ENCODE data around the gene ITPRIPL2. TPM values are rescaled to one million over a fixed set of nuclear protein-coding genes. Genes with fewer than 3 reads are reported as not detected.

ITPRIPL2 gene
- total and polyA plus RNA-seq, 2 experiments from 2014 or later: 9.5 to 71.9 TPM

DNA sequence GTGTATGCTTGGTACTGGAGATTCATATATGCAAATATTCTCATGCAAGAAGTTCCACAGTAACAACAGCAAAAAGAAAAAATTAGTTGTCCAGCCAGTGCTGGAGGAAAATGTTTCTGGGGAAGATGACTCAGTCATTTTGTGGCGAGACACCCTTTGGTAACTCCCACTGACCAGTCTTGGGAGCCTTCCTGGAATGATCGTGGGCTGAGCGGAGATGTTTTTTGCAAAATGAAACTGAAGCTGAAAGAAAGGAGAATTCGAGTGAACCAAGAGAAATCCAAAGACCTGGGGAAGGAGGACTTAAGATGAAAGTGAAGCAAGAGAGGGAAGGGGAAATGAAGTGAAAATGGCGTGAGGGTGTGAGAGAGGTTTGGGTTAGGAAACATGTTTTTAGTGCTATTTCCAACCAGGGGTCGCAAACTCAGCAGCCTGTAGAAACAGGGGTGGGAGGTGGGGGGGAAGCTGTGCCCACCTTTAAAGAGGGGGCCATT lies 5.2 kb downstream of the ITPRIPL2 start:
- H3K9me2 ChIP-seq (ENCODE audit: insufficient read depth): no peaks in the 10 kb centered on the region
- H3K9ac ChIP-seq: peak overlapping the region; percentile 89
- H3K27me3 ChIP-seq (replicated peaks; ENCODE audit: insufficient read depth): no peaks in the 10 kb centered on the region
- DNase-seq: peak; percentile 96
- no peak for TF ChIP-seq EZH2phosphoT487 (IDR thresholded peaks at IDR 0.05; ENCODE audit: insufficient read depth, low read depth)
- TF ChIP-seq EZH2 (IDR thresholded peaks at IDR 0.05; ENCODE audit: insufficient read depth, poor library complexity, severe bottlenecking): no peak
- peaks cover 15% of the 10 kb centered on the region; the same call in 1 of the 2 replicates for H3K36me3 ChIP-seq (ENCODE audit: low read depth)
- in situ Hi-C loops (cut with MboI): no loop called here
- peak overlapping the region; percentile 14 for H2AFZ ChIP-seq
- peak overlapping the region; percentile 87 for H3K4me2 ChIP-seq (ENCODE audit: unreplicated experiment)
- H4K20me1 ChIP-seq (ENCODE audit: insufficient read depth): no peaks in the 10 kb centered on the region
- WGBS, 2 experiments (ENCODE audit: low coverage in 1 of 2, low lambda C conversion rate in 2 of 2, missing lambda C conversion rate in 2 of 2): 0 to 2% methylated on average over 6 of the region's 6 CpGs
- H3F3A ChIP-seq (ENCODE audit: insufficient read depth): peaks cover 50% of the 10 kb centered on the region
- H3K9me3 ChIP-seq (ENCODE audit: low read depth): no peaks in the 10 kb centered on the region
- H3K27ac ChIP-seq: peak overlapping the region; percentile 95
- peaks cover 71% of the 10 kb centered on the region for H3K79me2 ChIP-seq (ENCODE audit: insufficient read depth)
- peak overlapping the region; percentile 76 for H3K4me3 ChIP-seq
- peaks cover 47% of the 10 kb centered on the region for H3K4me1 ChIP-seq (ENCODE audit: insufficient read depth)

GRCh38 chr16:19119564-19119963 lies 5.8 kb downstream of the ITPRIPL2 start:
- in situ Hi-C loops (cut with MboI): no loop called here
- H2AFZ ChIP-seq: no peak overlapping the region
- no peaks in the 10 kb centered on the region for H3K9me2 ChIP-seq (ENCODE audit: insufficient read depth)

GRCh38 chr16:19123535-19124178 lies 9.9 kb downstream of the ITPRIPL2 start:
- no peak overlapping the region for H3K4me3 ChIP-seq

More at GRCh38 chr16:19119564-19119963, 5.8 kb downstream of the ITPRIPL2 start:
- Histone ChIP-seq H3K4me1 (ENCODE audit: insufficient read depth) (peaks cover 47% of the 10 kb centered on the region), H3K27ac (peak overlapping the region; percentile 95), H3K27me3 (replicated peaks; ENCODE audit: insufficient read depth) (no peaks in the 10 kb centered on the region), H3K4me2 (ENCODE audit: unreplicated experiment) (peak overlapping the region; percentile 87), H3K9me3 (ENCODE audit: low read depth) (no peaks in the 10 kb centered on the region), H3F3A (ENCODE audit: insufficient read depth) (peaks cover 50% of the 10 kb centered on the region), H3K36me3 (ENCODE audit: low read depth) (peaks cover 15% of the 10 kb centered on the region; the same call in 1 of the 2 replicates), H3K79me2 (ENCODE audit: insufficient read depth) (peaks cover 66% of the 10 kb centered on the region), H3K4me3 (peak overlapping the region; percentile 76), H3K9ac (peak overlapping the region; percentile 89), H4K20me1 (ENCODE audit: insufficient read depth) (no peaks in the 10 kb centered on the region)
- peak; percentile 94 for DNase-seq
- no peak for TF ChIP-seq EZH2 (IDR thresholded peaks at IDR 0.05; ENCODE audit: insufficient read depth, poor library complexity, severe bottlenecking)
- 0 out of 2 replicates have a peak, but pooled peaks have one; percentile 64 for TF ChIP-seq EZH2phosphoT487 (IDR thresholded peaks at IDR 0.05; ENCODE audit: insufficient read depth, low read depth)
- 3 to 8% methylated on average over 5 of the region's 5 CpGs for WGBS, 2 experiments (ENCODE audit: low coverage in 1 of 2, low lambda C conversion rate in 2 of 2, missing lambda C conversion rate in 2 of 2)

GRCh38 chr16:19126300-19126699 lies 12.5 kb downstream of the ITPRIPL2 start:
- Histone ChIP-seq H3K4me1 (ENCODE audit: insufficient read depth) (peaks cover 16% of the 10 kb centered on the region), H2AFZ (no peak overlapping the region), H3K27ac (no peak overlapping the region), H3K27me3 (replicated peaks; ENCODE audit: insufficient read depth) (no peaks in the 10 kb centered on the region), H3K79me2 (ENCODE audit: insufficient read depth) (peaks cover 14% of the 10 kb centered on the region), H3K36me3 (ENCODE audit: low read depth) (peaks cover 2% of the 10 kb centered on the region; the same call in 1 of the 2 replicates), H4K20me1 (ENCODE audit: insufficient read depth) (no peaks in the 10 kb centered on the region), H3F3A (ENCODE audit: insufficient read depth) (peaks cover 35% of the 10 kb centered on the region), H3K9me3 (ENCODE audit: low read depth) (no peaks in the 10 kb centered on the region), H3K9me2 (ENCODE audit: insufficient read depth) (no peaks in the 10 kb centered on the region), H3K4me3 (no peak overlapping the region), H3K4me2 (ENCODE audit: unreplicated experiment) (no peak overlapping the region), H3K9ac (no peak overlapping the region)
- in situ Hi-C loops (cut with MboI): no loop called here
- no peak for DNase-seq
- TF ChIP-seq EZH2 (IDR thresholded peaks at IDR 0.05; ENCODE audit: insufficient read depth, poor library complexity, severe bottlenecking) (no peak), EZH2phosphoT487 (IDR thresholded peaks at IDR 0.05; ENCODE audit: insufficient read depth, low read depth) (no peak)

More at GRCh38 chr16:19123535-19124178, 9.9 kb downstream of the ITPRIPL2 start:
- Histone ChIP-seq H3K9me2 (ENCODE audit: insufficient read depth) (no peaks in the 10 kb centered on the region), H3K36me3 (ENCODE audit: low read depth) (peaks cover 9% of the 10 kb centered on the region; the same call in 1 of the 2 replicates), H3K79me2 (ENCODE audit: insufficient read depth) (peaks cover 28% of the 10 kb centered on the region), H3K4me2 (ENCODE audit: unreplicated experiment) (no peak overlapping the region), H2AFZ (no peak overlapping the region), H3K9me3 (ENCODE audit: low read depth) (no peaks in the 10 kb centered on the region), H3K9ac (no peak overlapping the region), H4K20me1 (ENCODE audit: insufficient read depth) (no peaks in the 10 kb centered on the region), H3K27ac (no peak overlapping the region), H3K4me1 (ENCODE audit: insufficient read depth) (peaks cover 12% of the 10 kb centered on the region), H3F3A (ENCODE audit: insufficient read depth) (peaks cover 38% of the 10 kb centered on the region), H3K27me3 (replicated peaks; ENCODE audit: insufficient read depth) (no peaks in the 10 kb centered on the region)
- TF ChIP-seq EZH2phosphoT487 (IDR thresholded peaks at IDR 0.05; ENCODE audit: insufficient read depth, low read depth): no peak
- no peak for TF ChIP-seq EZH2 (IDR thresholded peaks at IDR 0.05; ENCODE audit: insufficient read depth, poor library complexity, severe bottlenecking)
- WGBS, 2 experiments (ENCODE audit: low coverage in 1 of 2, low lambda C conversion rate in 2 of 2, missing lambda C conversion rate in 2 of 2): 90 to 98% methylated on average over 6 of the region's 6 CpGs
- in situ Hi-C loops (cut with MboI): no loop called here
- no peak for DNase-seq
